Aorta (tissue), 5 donors: Measurements from ENCODE around the gene ADD3. TPM values are rescaled to one million over a fixed set of nuclear protein-coding genes. Genes with fewer than 3 reads are reported as not detected.

Experiments
- ATAC-seq: fragments of 200-7000 bp; cut with Tn5 transposase; one replicate; pipeline ENCODE4 v1.9.1; 2022; ENCODE audit warnings: moderate library complexity; ENCODE audit not compliant: low FRiP score
- DNase-seq, 2 donors: peaks; one replicate each; pipeline ENCODE4 v3.0.0-alpha.2; 2020
- H3K27ac ChIP-seq, 2 donors: one replicate each; pipeline ENCODE4 v1.5.1; 2013; ENCODE audit warnings: low read length in 2 of 2, mild to moderate bottlenecking in 2 of 2, moderate library complexity in 2 of 2, control low read depth in 1 of 2, inconsistent platforms in 1 of 2, low read depth in 1 of 2
- H3K27me3 ChIP-seq, 2 donors: one replicate each; pipeline ENCODE4 v1.6.1; 2013; ENCODE audit warnings: control low read depth in 1 of 2, low read length in 1 of 2, mild to moderate bottlenecking in 1 of 2, moderate library complexity in 1 of 2; ENCODE audit not compliant: insufficient read depth in 2 of 2, control insufficient read depth in 1 of 2
- H3K36me3 ChIP-seq, 2 donors: one replicate each; pipeline ENCODE4 v1.6.1; 2013; ENCODE audit warnings: control low read depth in 1 of 2, low read length in 1 of 2, mild to moderate bottlenecking in 1 of 2; ENCODE audit not compliant: insufficient read depth in 2 of 2, control insufficient read depth in 1 of 2
- H3K4me1 ChIP-seq, 2 donors: one replicate each; pipeline ENCODE4 v1.6.1; 2013; ENCODE audit warnings: low read length in 2 of 2, control low read depth in 1 of 2, mild to moderate bottlenecking in 1 of 2, moderate library complexity in 1 of 2; ENCODE audit not compliant: insufficient read depth in 2 of 2, control insufficient read depth in 1 of 2
- H3K4me3 ChIP-seq, 2 donors: one replicate each; pipeline ENCODE4 v1.5.1; 2013; ENCODE audit warnings: low read length in 2 of 2, control low read depth in 1 of 2, mild to moderate bottlenecking in 1 of 2
- H3K9me3 ChIP-seq: one replicate; pipeline ENCODE4 v1.6.1; 2013; ENCODE audit warnings: mild to moderate bottlenecking, low read length; ENCODE audit not compliant: control insufficient read depth
- WGBS, 2 donors: extraction: QIAGEN DNeasy Blood & Tissue Kit; methylation state at CpG; one replicate each; pipeline ENCODE4 v1.1.7; 2013; 5-methylcytosine and 5-hydroxymethylcytosine counted together
- intact Hi-C, 2 donors: fragments of 100-400 bp; cut with DNase I; formaldehyde crosslinking; loops; one replicate each; pipeline versions ENCODE4 v1.14.2 to v1.15.0; 2022
- polyA plus RNA-seq, 2 donors: library from polyadenylated mRNA; stranded (reverse); fragments of 200-250 nt; gene quantifications; one replicate each; pipeline ENCODE4 v1.2.3, GENCODE V29; 2013
- total RNA-seq, 2 donors: library from RNA; stranded (reverse); fragmentation: NEBNext Ultra II Directional; extraction: Animal tissue kit (Norgen Biotek cat#: 25700); gene quantifications; one replicate each; pipeline ENCODE4 v1.2.1, GENCODE V29; 2021
- donor health status: healthy with polysubstance abuse.
- donor health status: Bipolar disorder and iron deficiency.
- donor health status: DM: no; HTN: no; CAD: no.
- donor health status: DM: no; HTN: no; CAD: no.
- donor health status: DM: yes; HTN: yes; CAD: no.

The ADD3 gene
- total and polyA plus RNA-seq, 4 donors: 41.1 to 197 (median 106) TPM

DNA sequence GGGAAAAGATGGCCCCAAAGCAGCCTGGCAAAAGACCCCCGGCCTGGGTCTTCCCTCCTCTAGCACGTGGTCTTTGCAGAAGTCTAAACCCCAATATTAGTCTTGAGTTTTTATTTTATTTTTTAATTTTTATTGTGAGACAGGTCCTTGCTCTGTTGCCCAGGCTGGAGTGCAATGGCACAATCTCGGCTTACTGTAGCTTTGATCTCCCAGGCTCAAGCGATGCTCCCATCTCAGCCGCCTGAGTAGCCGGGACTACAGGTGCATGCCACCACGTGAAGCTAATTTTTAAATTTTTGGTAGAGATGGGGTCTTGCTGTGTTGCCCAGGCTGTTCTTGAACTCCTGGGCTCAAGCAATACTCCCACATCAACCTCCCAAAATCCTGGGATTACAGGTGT lies 159.4 kb downstream of the ADD3 start:
- Histone ChIP-seq H3K27ac (no peak overlapping the region), H3K4me1 (no peaks in the 10 kb centered on the region), H3K27me3 (peaks cover 0 to 4% of the 10 kb centered on the region in 2 donors), H3K36me3 (no peaks in the 10 kb centered on the region), H3K4me3 (no peak overlapping the region), H3K9me3 (no peaks in the 10 kb centered on the region)
- intact Hi-C loops: no loop called here
- no peak for DNase-seq
- no peak for ATAC-seq
- 91 to 92% methylated on average over 7 of the region's 7 CpGs for WGBS, 2 donors

- Histone ChIP-seq H3K4me1 (no peaks in the 10 kb centered on the region), H3K4me3 (no peak overlapping the region), H3K27ac (no peak overlapping the region), H3K27me3 (peaks cover 0 to 4% of the 10 kb centered on the region in 2 donors), H3K36me3 (no peaks in the 10 kb centered on the region), H3K9me3 (no peaks in the 10 kb centered on the region)
- DNase-seq (no peak), ATAC-seq (no peak)
- 3 to 7% methylated on average over 10 of the region's 10 CpGs for whole genome bisulfite sequencing, 2 donors
- intact Hi-C loops: no loop called here
These were observed 161.1 kb downstream of the ADD3 start for GRCh38 chr10:110168601-110169481.

- no peaks in the 10 kb centered on the region for H3K9me3 ChIP-seq
- 9 to 15% methylated on average over 1 of the region's 1 CpG for WGBS, 2 donors
- no peak overlapping the region for H3K27ac ChIP-seq
- H3K27me3 ChIP-seq: peaks cover 0 to 4% of the 10 kb centered on the region in 2 donors
- H3K4me1 ChIP-seq: no peaks in the 10 kb centered on the region
- H3K4me3 ChIP-seq: no peak overlapping the region
- intact Hi-C loops: no loop called here
- no peaks in the 10 kb centered on the region for H3K36me3 ChIP-seq
- no peak for ATAC-seq
- no peak for DNase-seq
These were observed 161.8 kb downstream of the ADD3 start for GRCh38 chr10:110169586-110169985.

DNA sequence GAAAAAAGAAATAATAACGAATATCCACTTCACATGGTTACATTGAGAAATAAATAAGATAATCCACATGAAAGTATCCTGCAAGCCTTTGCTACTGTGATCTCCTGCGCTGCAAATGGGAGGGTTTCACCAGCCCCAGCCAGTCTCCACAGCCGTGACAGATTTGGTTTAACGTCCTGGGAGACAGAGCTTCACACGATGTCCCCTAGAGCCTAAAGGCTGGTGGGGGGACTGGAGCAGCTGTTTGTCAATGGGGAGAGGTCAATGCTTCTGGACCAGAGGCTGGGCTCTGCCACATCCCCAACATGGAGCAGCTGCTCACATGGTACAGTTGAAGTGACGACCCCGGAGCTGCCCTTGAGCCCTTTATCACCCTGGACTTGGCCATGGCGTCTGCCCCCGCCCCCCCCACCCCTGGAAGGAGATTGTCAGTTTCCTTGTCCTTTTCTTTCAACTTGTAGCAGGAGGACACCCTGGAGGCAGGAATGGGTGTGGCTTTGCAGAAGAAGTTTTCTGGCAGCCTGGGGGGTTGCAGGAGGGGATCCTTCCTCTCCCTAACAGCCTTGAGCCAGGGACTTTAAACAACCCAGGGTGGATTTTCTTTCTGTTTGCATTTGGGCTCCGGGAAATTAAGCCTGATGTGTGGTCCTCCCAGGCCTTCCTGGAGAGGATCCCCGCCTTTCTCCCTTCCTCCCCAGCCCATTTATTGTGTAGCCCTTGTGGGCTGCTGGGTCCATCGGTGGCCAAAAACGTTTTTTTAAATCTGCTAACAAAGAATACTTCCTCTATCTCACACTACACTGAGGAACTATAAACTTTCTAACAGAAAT lies 162.6 kb downstream of the ADD3 start:
- Histone ChIP-seq H3K9me3 (no peaks in the 10 kb centered on the region), H3K4me3 (no peak overlapping the region), H3K27ac (no peak overlapping the region), H3K4me1 (no peaks in the 10 kb centered on the region), H3K36me3 (no peaks in the 10 kb centered on the region), H3K27me3 (peaks cover 0 to 4% of the 10 kb centered on the region in 2 donors)
- DNase-seq (no peak), ATAC-seq (no peak)
- WGBS, 2 donors: 11 to 14% methylated on average over 13 of the region's 13 CpGs
- intact Hi-C loops: no loop called here

DNA sequence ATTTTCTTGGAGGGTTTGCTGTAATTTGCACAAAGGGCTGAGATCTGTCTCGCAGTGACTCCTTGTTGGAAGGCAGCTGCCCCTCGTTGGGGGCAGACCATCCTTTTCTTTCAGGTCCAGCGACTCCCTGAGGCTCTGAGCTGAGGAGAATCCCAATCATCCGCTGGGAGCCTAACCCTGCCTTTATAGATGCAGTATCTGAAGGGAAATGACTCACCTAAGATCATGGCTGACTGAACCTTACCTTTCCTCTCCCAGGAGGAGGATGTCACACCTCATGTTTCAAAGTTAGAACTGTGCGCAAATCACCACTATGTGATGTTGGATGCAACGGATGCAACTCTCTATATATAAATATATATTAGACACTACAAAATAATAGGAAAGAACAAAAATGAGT lies 163.2 kb downstream of the ADD3 start:
- ATAC-seq (no peak), DNase-seq (no peak)
- WGBS, 2 donors: 56 to 61% methylated on average over 6 of the region's 6 CpGs
- no peaks in the 10 kb centered on the region for H3K4me1 ChIP-seq
- no peaks in the 10 kb centered on the region for H3K9me3 ChIP-seq
- no peak overlapping the region for H3K4me3 ChIP-seq
- intact Hi-C loops: no loop called here
- no peaks in the 10 kb centered on the region for H3K36me3 ChIP-seq
- H3K27me3 ChIP-seq: peaks cover 0 to 4% of the 10 kb centered on the region in 2 donors
- H3K27ac ChIP-seq: no peak overlapping the region

- Histone ChIP-seq H3K27me3 (no peaks in the 10 kb centered on the region), H3K4me1 (no peaks in the 10 kb centered on the region), H3K9me3 (no peaks in the 10 kb centered on the region), H3K27ac (no peak overlapping the region), H3K4me3 (no peak overlapping the region), H3K36me3 (no peaks in the 10 kb centered on the region)
- intact Hi-C loops: no loop called here
- DNase-seq (no peak), ATAC-seq (no peak)
- WGBS, 2 donors: 77 to 78% methylated on average over 5 of the region's 5 CpGs
These were observed 164.4 kb downstream of the ADD3 start for GRCh38 chr10:110172155-110172554.

- H3K4me3 ChIP-seq: no peak overlapping the region
- H3K9me3 ChIP-seq: no peaks in the 10 kb centered on the region
- intact Hi-C loops: no loop called here
- H3K27me3 ChIP-seq: no peaks in the 10 kb centered on the region
- H3K36me3 ChIP-seq: no peaks in the 10 kb centered on the region
- no peak for ATAC-seq
- no peaks in the 10 kb centered on the region for H3K4me1 ChIP-seq
- H3K27ac ChIP-seq: no peak overlapping the region
- no peak for DNase-seq
These were observed 166.4 kb downstream of the ADD3 start for GRCh38 chr10:110174201-110174600.

DNA sequence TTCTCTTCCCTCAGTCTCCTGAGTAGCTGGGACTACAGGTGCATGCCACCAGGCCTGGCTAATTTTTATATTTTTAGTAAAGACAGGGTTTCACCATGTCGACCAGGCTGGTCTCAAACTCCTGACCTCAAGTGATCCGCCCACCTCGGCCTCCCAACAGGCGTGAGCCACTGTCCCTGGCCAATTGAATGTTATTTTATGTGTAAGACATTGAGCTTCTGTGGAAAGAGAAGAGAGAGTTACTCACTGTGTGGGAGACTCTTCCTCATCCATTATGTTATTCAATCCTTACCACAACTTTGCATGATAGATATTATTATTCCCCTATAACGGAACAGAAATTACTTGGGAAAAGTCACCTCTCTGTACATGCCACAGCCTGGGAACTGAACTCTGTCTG lies 167.0 kb downstream of the ADD3 start:
- no peak for ATAC-seq
- no peak overlapping the region for H3K27ac ChIP-seq
- H3K36me3 ChIP-seq: no peaks in the 10 kb centered on the region
- intact Hi-C loops: no loop called here
- DNase-seq: no peak
- H3K4me3 ChIP-seq: no peak overlapping the region
- H3K27me3 ChIP-seq: no peaks in the 10 kb centered on the region
- H3K9me3 ChIP-seq: no peaks in the 10 kb centered on the region
- no peaks in the 10 kb centered on the region for H3K4me1 ChIP-seq
- 94 to 96% methylated on average over 5 of the region's 5 CpGs for WGBS, 2 donors
